CD4-positive, alpha-beta memory T cell (primary cell): Measurements from ENCODE around the gene DNM1. TPM values are rescaled to one million over a fixed set of nuclear protein-coding genes. Genes with fewer than 3 reads are reported as not detected.
A peak's percentile ranks its signal among the peaks of the same experiment; 100 is the strongest.

Experiments
- CTCF ChIA-PET: fragments of 350-600 bp; sonication (Branson Sonifier 250); formaldehyde crosslinking; loops from one replicate; lab custom pipeline; 2021; ENCODE audit warnings: inconsistent platforms; ENCODE audit not compliant: partially characterized antibody; lab: Charles Lee
- POLR2A ChIA-PET: fragments of 350-600 bp; sonication (Branson Sonifier 250); formaldehyde crosslinking; loops from one replicate; lab custom pipeline; 2021; ENCODE audit not compliant: partially characterized antibody; lab: Charles Lee
- DNase-seq, 5 donors: peaks; one replicate each; pipeline versions ENCODE4 v3.0.0 to v3.0.0-alpha.2; 2020 to 2022; ENCODE audit warnings: mixed read lengths in 1 of 5
- H3K27ac ChIP-seq: one replicate; pipeline ENCODE4 v1.7.0; 2013; ENCODE audit warnings: low read depth, low read length
- H3K27me3 ChIP-seq: 2 replicates; pipeline ENCODE4 v1.7.0; 2013; ENCODE audit warnings: mild to moderate bottlenecking, low read length, moderate library complexity; ENCODE audit not compliant: insufficient read depth
- H3K36me3 ChIP-seq: 2 replicates; pipeline ENCODE4 v1.7.0; 2013; ENCODE audit warnings: mild to moderate bottlenecking, low read length, moderate library complexity; ENCODE audit not compliant: insufficient read depth
- H3K4me1 ChIP-seq: 2 replicates; pipeline ENCODE4 v1.7.0; 2013; ENCODE audit warnings: mild to moderate bottlenecking, low read length, moderate library complexity; ENCODE audit not compliant: insufficient read depth
- H3K4me3 ChIP-seq, 2 donors: one replicate each; pipeline ENCODE4 v1.7.0; 2013; ENCODE audit warnings: low read length in 2 of 2, mild to moderate bottlenecking in 1 of 2
- H3K9me3 ChIP-seq, 2 donors: one replicate each; pipeline ENCODE4 v1.7.0; 2013; ENCODE audit warnings: low read length in 2 of 2, control low read depth in 1 of 2; ENCODE audit not compliant: control insufficient read depth in 1 of 2
- H3K27ac Mint-ChIP-seq, 7 donors: one replicate each; pipeline ENCODE4 v1.8.0; 2020 to 2021; ENCODE audit warnings: mixed read lengths in 7 of 7, mild to moderate bottlenecking in 6 of 7, inconsistent platforms in 3 of 7, moderate library complexity in 3 of 7
- H3K27me3 Mint-ChIP-seq, 2 donors: one replicate each; pipeline ENCODE4 v1.8.0; 2020 to 2021; ENCODE audit warnings: mixed read lengths in 2 of 2
- H3K36me3 Mint-ChIP-seq, 2 donors: one replicate each; pipeline ENCODE4 v1.8.0; 2020 to 2021; ENCODE audit warnings: mixed read lengths in 2 of 2, inconsistent platforms in 1 of 2, mild to moderate bottlenecking in 1 of 2
- H3K4me1 Mint-ChIP-seq, 4 donors: one replicate each; pipeline ENCODE4 v1.8.0; 2020 to 2021; ENCODE audit warnings: mixed read lengths in 4 of 4, mild to moderate bottlenecking in 1 of 4
- H3K4me3 Mint-ChIP-seq, 8 donors: one replicate each; pipeline ENCODE4 v1.8.0; 2020 to 2021; ENCODE audit warnings: mixed read lengths in 8 of 8, mild to moderate bottlenecking in 7 of 8, moderate library complexity in 6 of 8, inconsistent platforms in 3 of 8
- H3K9me3 Mint-ChIP-seq, 8 donors: one replicate each; pipeline ENCODE4 v1.8.0; 2020 to 2021; ENCODE audit warnings: mixed read lengths in 8 of 8, mild to moderate bottlenecking in 5 of 8, inconsistent platforms in 3 of 8, moderate library complexity in 1 of 8
- intact Hi-C: fragments of 100-400 bp; cut with micrococcal nuclease; formaldehyde crosslinking; loops from one replicate; pipeline ENCODE4 v1.15.1; 2023
- polyA plus RNA-seq, 2 donors: library from polyadenylated mRNA; unstranded; fragments of 300-500 nt; fragmentation: Illumina TruSeq; gene quantifications; one replicate each; pipeline ENCODE4 v1.2.3, GENCODE V29; 2021
- total RNA-seq, 2 experiments: library from RNA; stranded (reverse); gene quantifications; one replicate each; pipeline ENCODE4 v1.2.3, GENCODE V29; 2021

DNM1 gene
- total and polyA plus RNA-seq, 4 experiments from 2014 or later: 1.4 to 2.2 TPM; not detected in 2

DNA sequence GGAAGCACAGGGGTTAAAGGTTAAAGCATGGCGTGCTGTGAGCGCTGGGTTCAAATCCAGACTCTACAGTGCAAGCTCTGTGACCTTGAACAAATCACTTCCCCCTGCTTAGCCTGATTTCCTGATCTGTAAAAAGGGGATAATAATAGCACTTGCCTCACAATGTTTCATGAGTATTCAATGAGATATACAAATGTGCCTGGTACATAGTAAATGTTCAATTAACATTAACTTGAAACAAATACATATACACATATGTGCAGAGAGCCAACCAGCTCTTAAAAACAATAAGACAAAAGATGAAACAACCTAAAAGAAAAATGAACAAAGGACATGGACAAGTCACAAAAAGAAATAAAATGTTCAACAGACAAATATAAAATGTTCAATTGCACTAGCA, 15.8 kb upstream of the DNM1 start:
- Mint-ChIP-seq H3K4me3 (no peak overlapping the region), H3K27ac (no peak overlapping the region), H3K27me3 (no peaks in the 10 kb centered on the region), H3K36me3 (peaks cover 34 to 44% of the 10 kb centered on the region in 2 donors), H3K9me3 (peaks cover 0 to 3% (median 0%) of the 10 kb centered on the region in 8 donors), H3K4me1 (peaks cover 16 to 35% (median 30%) of the 10 kb centered on the region in 4 donors)
- peaks cover 28% of the 10 kb centered on the region for H3K4me1 ChIP-seq
- no peaks in the 10 kb centered on the region for H3K9me3 ChIP-seq
- H3K36me3 ChIP-seq: peaks cover 48% of the 10 kb centered on the region
- CTCF ChIA-PET: no interaction called here
- H3K27ac ChIP-seq: no peak overlapping the region
- intact Hi-C loops: no loop called here
- POLR2A ChIA-PET: interaction anchor here (0.6 kb wide), 2 partner anchors 9 to 28 kb away, joined by 3 to 4 read pairs; partner anchors contain the start of gene BBLN
- no peak for DNase-seq
- no peak overlapping the region for H3K4me3 ChIP-seq
- no peaks in the 10 kb centered on the region for H3K27me3 ChIP-seq

DNA sequence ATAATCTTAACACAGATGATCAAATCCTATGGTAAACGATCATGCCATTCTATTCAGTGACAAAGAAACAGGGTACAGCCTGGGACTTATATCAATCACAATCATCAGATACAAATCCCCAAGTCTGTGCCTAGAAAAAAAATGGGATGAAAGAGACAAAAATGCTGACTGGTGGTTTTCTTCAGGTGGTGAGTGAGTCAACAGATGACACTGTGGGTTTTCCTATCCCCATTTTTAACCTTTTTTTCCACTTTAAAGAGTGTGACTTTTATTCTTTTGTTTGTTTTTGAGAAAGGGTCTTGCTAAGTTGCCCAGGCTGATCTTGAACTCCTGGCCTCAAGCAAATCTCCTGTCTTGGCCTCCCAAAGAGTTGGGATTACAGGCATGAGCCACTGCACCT, 15.0 kb upstream of the DNM1 start:
- POLR2A ChIA-PET: interaction anchor here (0.6 kb wide), 2 partner anchors 29 to 89 kb away, joined by 3 read pairs; partner anchors contain the start of gene BBLN
- Mint-ChIP-seq H3K4me3 (peak overlapping the region in 1 of 8 donors; percentile 45), H3K9me3 (peaks cover 0 to 3% (median 0%) of the 10 kb centered on the region in 8 donors), H3K27ac (peak overlapping the region in 1 of 7 donors; percentile 36), H3K36me3 (peaks cover 31 to 40% of the 10 kb centered on the region in 2 donors), H3K4me1 (peaks cover 16 to 35% (median 31%) of the 10 kb centered on the region in 4 donors), H3K27me3 (no peaks in the 10 kb centered on the region)
- Histone ChIP-seq H3K36me3 (peaks cover 42% of the 10 kb centered on the region), H3K4me3 (no peak overlapping the region), H3K9me3 (no peaks in the 10 kb centered on the region), H3K27me3 (no peaks in the 10 kb centered on the region), H3K4me1 (peaks cover 28% of the 10 kb centered on the region), H3K27ac (no peak overlapping the region)
- CTCF ChIA-PET: no interaction called here
- no peak for DNase-seq
- intact Hi-C loops: no loop called here

DNA sequence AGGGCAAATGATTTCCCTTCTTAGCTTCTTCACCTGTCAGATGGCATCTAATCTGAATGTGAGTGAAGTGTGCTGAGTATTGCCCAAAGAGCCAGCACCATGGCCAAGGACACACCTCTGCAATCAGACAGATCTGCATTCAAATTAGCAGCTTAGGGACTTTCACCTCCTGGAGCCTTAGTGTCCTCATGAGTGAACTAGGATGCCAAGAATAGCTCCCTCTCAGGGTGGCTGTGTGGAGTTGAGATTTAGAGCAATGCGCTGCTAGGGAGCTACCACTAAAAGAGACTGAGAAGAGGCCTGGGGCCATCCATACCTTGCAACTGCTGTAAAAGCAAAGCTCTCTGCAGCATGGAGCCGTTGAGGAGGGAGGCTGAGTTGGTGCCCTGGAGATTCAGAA, 13.2 kb upstream of the DNM1 start:
- H3K4me1 ChIP-seq: peaks cover 28% of the 10 kb centered on the region
- no peaks in the 10 kb centered on the region for H3K27me3 ChIP-seq
- intact Hi-C loops: no loop called here
- CTCF ChIA-PET: interaction anchor here (0.6 to 2.0 kb wide), 7 partner anchors 10 to 1695 kb away, joined by 3 to 10 read pairs (median 4); no protein-coding TSS in a partner anchor
- Mint-ChIP-seq H3K9me3 (peaks cover 0 to 3% (median 0%) of the 10 kb centered on the region in 8 donors), H3K27ac (peak overlapping the region in 6 of 7 donors; percentile 62 to 85 (median 80)), H3K4me1 (peaks cover 16 to 35% (median 30%) of the 10 kb centered on the region in 4 donors), H3K4me3 (peak overlapping the region; percentile 68 to 98 (median 84)), H3K36me3 (peaks cover 23 to 30% of the 10 kb centered on the region in 2 donors), H3K27me3 (no peaks in the 10 kb centered on the region)
- no peak overlapping the region for H3K4me3 ChIP-seq
- H3K9me3 ChIP-seq: no peaks in the 10 kb centered on the region
- POLR2A ChIA-PET: interaction anchor here (1.3 to 1.7 kb wide), 4 partner anchors 11 to 29 kb away, joined by 3 to 21 read pairs (median 5); partner anchors contain the start of gene BBLN
- H3K27ac ChIP-seq: peak overlapping the region; percentile 80
- DNase-seq: no peak
- peaks cover 30% of the 10 kb centered on the region for H3K36me3 ChIP-seq

DNA sequence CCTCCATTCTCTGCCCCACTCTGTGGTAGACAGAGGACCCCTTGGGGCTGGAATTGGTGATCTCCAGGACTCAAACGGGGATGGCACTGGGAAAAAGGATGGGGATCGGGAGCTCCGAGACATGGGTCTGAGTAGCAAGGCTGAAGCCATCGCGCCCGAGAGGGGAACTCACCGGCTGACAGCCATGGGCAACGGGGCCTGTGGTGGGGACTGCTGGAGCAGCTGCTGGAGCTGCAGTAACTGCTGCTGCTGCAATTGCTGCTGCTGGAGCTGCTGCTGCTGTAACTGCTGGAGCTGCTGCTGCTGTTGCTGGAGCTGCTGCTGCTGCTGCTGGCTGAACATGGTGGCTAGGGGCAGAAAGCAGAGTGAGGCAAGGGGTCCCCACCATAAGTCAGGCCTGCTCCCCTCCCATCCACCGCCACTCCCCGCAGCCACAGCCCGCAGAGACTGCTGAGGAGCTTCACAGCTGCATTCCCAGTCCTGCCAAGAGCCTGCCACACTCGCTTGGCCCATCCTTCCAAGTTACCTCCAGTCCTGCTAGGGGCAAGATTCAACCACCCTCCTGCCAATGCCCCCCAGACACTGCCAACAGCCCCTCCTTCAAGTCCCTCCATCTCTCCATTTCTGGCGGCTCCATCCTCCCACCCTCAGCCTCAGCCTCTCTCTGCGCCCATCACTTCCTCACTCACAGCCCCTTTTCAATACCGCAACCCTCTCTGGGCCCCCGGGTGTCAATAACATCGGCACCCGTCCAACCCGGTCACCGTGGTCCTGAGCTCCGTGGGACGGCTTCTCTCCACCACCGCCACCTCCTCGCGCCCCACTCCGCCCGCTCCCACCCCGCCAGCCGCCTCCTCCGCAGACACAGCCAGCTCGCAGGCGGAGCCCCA, 12.4 kb upstream of the DNM1 start:
- intact Hi-C loops: loop anchor here (1.0 kb wide), 3 partner anchors 13 to 62 kb away; partner anchors contain the start of genes BBLN and DNM1
- ChIA-PET POLR2A (interaction anchor here (0.8 to 1.7 kb wide), 7 partner anchors 11 to 180 kb away, joined by 3 to 21 read pairs (median 4); partner anchors contain the start of genes BBLN, GOLGA2, SWI5 and URM1), CTCF (interaction anchor here (0.7 to 2.0 kb wide), 7 partner anchors 9 to 147 kb away, joined by 3 to 10 read pairs (median 4); no protein-coding TSS in a partner anchor)
- peak overlapping the region; percentile 76 to 97 (median 90) for H3K27ac Mint-ChIP-seq
- Histone ChIP-seq H3K4me1 (peaks cover 28% of the 10 kb centered on the region), H3K36me3 (peaks cover 22% of the 10 kb centered on the region), H3K9me3 (no peaks in the 10 kb centered on the region), H3K27me3 (no peaks in the 10 kb centered on the region), H3K4me3 (peak overlapping the region; percentile 81 to 82), H3K27ac (peak overlapping the region; percentile 80)
- peak overlapping the region; percentile 88 to 98 (median 94) for H3K4me3 Mint-ChIP-seq
- no peaks in the 10 kb centered on the region for H3K27me3 Mint-ChIP-seq
- peaks cover 16 to 35% (median 29%) of the 10 kb centered on the region in 4 donors for H3K4me1 Mint-ChIP-seq
- peaks cover 20 to 27% of the 10 kb centered on the region in 2 donors for H3K36me3 Mint-ChIP-seq
- H3K9me3 Mint-ChIP-seq: peaks cover 0 to 3% (median 0%) of the 10 kb centered on the region in 8 donors
- peak in 1 of 5 donors; percentile 50 for DNase-seq

DNA sequence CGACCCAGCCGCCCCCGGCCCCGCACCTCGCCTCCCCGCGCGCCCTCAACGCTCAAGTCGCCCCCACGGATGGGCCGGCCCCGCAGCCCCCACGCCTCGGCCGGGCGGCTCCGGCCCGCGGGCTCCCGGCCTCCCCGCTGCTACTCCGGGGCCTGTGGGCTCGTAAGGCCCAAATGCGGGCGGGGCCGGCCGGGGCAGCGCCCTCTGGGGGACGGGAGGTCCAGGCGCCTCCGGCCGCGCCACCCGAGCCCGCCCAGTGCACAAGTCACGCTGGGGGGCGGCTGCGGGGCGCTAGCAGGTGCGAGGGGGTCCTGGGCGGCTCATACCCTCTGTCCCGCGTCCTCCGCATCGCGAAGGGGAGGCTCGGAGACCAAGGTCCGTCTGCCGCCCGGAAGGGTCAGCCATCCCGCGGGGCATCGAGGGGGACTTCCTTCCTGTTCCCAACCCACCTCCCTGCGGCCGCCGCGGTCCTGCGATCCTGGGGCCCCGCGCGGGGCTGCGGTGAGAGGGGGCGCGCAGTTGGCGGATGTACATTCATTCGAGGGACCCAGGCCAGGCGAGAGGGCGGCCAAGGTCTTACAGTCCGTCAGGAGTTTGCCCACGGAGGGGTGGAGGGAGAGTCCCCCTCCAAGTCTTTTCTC, 11.7 kb upstream of the DNM1 start, which contains the start of gene CIZ1:
CIZ1 (minus strand) TSS at position 167 of the 641 bp plus-strand sequence. CDS start 715 bp downstream, outside the sequence.
- H3K36me3 ChIP-seq: peaks cover 15% of the 10 kb centered on the region
- H3K4me3 ChIP-seq: peak within 1 kb of the TSS; percentile 81 to 82
- no peaks in the 10 kb centered on the region for H3K27me3 Mint-ChIP-seq
- intact Hi-C loops: loop anchor here (1.0 kb wide), 3 partner anchors 12 to 63 kb away; partner anchors contain the start of genes BBLN and DNM1
- CTCF ChIA-PET: interaction anchor here (1.2 to 2.1 kb wide), 7 partner anchors 8 to 59 kb away, joined by 3 to 10 read pairs (median 5); no protein-coding TSS in a partner anchor
- no peaks in the 10 kb centered on the region for H3K9me3 ChIP-seq
- H3K9me3 Mint-ChIP-seq: peaks cover 0 to 3% (median 0%) of the 10 kb centered on the region in 8 donors
- H3K36me3 Mint-ChIP-seq: peaks cover 16 to 24% of the 10 kb centered on the region in 2 donors
- peaks cover 22% of the 10 kb centered on the region for H3K4me1 ChIP-seq
- H3K4me1 Mint-ChIP-seq: peaks cover 14 to 35% (median 27%) of the 10 kb centered on the region in 4 donors
- POLR2A ChIA-PET: interaction anchor here (0.8 to 1.7 kb wide), 7 partner anchors 10 to 179 kb away, joined by 3 to 21 read pairs (median 4); partner anchors contain the start of genes BBLN, GOLGA2, SWI5 and URM1
- peak within 1 kb of the TSS; percentile 76 to 97 (median 90) for H3K27ac Mint-ChIP-seq
- peak within 1 kb of the TSS; percentile 88 to 98 (median 94) for H3K4me3 Mint-ChIP-seq
- peak; percentile 61 to 77 (median 70) for DNase-seq
- H3K27ac ChIP-seq: peak within 1 kb of the TSS; percentile 80
- H3K27me3 ChIP-seq: no peaks in the 10 kb centered on the region

DNA sequence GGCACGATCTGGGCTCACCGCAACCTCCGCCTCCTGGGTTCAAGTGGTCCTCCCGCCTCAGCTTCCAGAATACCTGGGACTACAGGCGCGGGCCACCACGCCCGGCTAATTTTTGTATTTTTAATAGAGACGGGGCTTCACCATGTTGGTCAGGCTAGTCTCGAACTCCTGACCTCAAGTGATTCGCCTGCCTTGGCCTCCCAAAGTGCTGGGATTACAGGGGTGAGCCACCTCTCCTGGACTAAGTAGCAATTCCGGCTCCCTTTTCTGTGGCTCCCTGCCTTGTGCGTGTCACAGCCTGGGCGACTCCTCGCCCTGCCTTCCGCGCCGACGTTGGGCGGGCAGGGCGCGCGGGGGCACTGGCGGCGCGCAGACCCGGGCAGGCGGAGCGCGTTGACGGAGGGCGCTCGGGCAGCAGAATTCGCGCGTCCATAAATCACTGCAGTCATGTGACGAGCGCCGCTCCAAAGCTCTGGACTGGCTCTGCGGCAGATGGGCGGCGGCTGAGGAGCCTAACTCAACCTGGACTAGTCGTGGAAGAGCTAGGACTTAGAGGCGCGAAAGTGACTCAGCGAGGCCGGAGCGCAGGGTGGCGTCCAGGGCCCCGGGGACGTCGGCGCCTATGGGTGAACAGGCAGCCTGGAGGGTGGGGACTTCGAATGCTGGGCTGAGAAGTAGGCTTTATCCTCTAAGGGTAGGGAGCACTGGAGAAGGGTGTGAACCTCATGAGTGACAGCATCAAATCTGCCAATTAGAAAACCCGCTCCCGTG, 10.4 kb upstream of the DNM1 start:
- H3K4me3 Mint-ChIP-seq: peak overlapping the region; percentile 17 to 71 (median 66)
- H3K4me1 Mint-ChIP-seq: peaks cover 13 to 32% (median 25%) of the 10 kb centered on the region in 4 donors
- H3K36me3 Mint-ChIP-seq: peaks cover 14 to 17% of the 10 kb centered on the region in 2 donors
- H3K27me3 Mint-ChIP-seq: no peaks in the 10 kb centered on the region
- Histone ChIP-seq H3K9me3 (no peaks in the 10 kb centered on the region), H3K27ac (no peak overlapping the region), H3K4me3 (no peak overlapping the region), H3K36me3 (peaks cover 10% of the 10 kb centered on the region), H3K4me1 (peaks cover 22% of the 10 kb centered on the region), H3K27me3 (no peaks in the 10 kb centered on the region)
- H3K9me3 Mint-ChIP-seq: peaks cover 0 to 3% (median 0%) of the 10 kb centered on the region in 8 donors
- peak in 4 of 5 donors; percentile 47 to 57 (median 48) for DNase-seq
- POLR2A ChIA-PET: interaction anchor here (1.3 to 1.8 kb wide), 4 partner anchors 9 to 57 kb away, joined by 4 to 5 read pairs (median 5); no protein-coding TSS in a partner anchor
- CTCF ChIA-PET: interaction anchor here (0.6 to 2.1 kb wide), 4 partner anchors 34 to 249 kb away, joined by 3 to 7 read pairs (median 5); no protein-coding TSS in a partner anchor
- H3K27ac Mint-ChIP-seq: peak overlapping the region in 4 of 7 donors; percentile 60 to 73 (median 68)
- intact Hi-C loops: loop anchor here (1.0 kb wide), 1 partner anchor 149 kb away; no protein-coding TSS in a partner anchor
